Measurements from ENCODE around the gene MPV17L.

- TF ChIP-seq CTCF (IDR thresholded peaks at IDR 0.05) (no peak), POLR2A (IDR thresholded peaks at IDR 0.05) (no peak), POLR2AphosphoS5 (IDR thresholded peaks at IDR 0.05) (no peak)
Measured at GRCh38 chr16:15418206-15418605, 22.7 kb downstream of the MPV17L start.

Data from stomach (tissue), 4 donors.